ENCODE measurements around the gene KRTDAP. TPM values are rescaled to one million over a fixed set of nuclear protein-coding genes. Genes with fewer than 3 reads are reported as not detected.

KRTDAP gene
- total RNA-seq, 1 experiment from 2014 or later = not detected

DNA sequence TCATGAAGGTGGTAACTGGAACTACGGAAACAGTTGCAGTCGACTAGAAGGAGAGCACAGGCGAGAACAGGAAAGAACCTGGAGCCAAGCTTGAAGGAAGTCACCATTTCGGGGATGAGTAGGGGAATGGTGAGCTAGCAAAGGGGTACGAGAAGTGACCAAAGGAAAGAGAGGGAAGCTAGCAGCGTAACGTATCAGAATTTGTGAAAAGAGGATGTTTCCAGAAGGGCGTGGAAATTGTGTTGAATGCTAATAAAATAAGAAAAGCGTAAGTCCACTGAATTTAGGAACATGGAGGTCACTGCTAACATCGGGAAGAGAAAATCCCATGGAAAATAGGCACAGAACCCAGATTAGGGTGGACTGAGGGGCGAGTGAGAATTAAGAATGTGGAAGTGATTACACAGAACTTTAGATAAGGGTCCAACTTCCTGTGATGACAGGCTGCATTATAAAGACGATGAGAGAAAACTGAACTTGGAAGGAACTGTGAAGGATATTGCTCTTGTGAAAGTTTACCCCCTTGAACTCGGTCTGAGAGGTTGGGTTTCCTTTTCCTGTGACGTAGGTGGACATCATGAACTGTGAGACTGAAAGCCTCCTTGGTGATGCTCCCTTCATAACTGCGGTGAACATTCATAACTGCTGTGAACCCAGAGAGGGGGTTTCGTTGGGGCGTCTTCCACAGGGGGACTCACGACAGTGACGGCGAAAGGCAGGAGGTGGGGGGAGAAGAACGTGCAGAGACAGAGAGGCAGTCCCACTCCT, 44.3 kb downstream of the KRTDAP start:
- BruUV-seq (replicated peaks) = no TSS peak
- POLR2A ChIA-PET (ENCODE audit: low non-redundant PET) = no interaction called here
- intact Hi-C loops (cut with micrococcal nuclease; ENCODE audit: unreplicated experiment) = no loop called here
- Histone ChIP-seq H3K4me3 (ENCODE audit: low read depth, low read length, poor library complexity, severe bottlenecking) (no peak overlapping the region), H3K4me1 (ENCODE audit: insufficient read depth, low read length, poor library complexity, severe bottlenecking) (no peaks in the 10 kb centered on the region), H3K27me3 (replicated peaks; ENCODE audit: insufficient read depth, low read depth, low read length, poor library complexity) (peaks cover 26% of the 10 kb centered on the region), H3K9me3 (ENCODE audit: low read depth, low read length, poor library complexity, severe bottlenecking) (no peaks in the 10 kb centered on the region), H3K27ac (ENCODE audit: low read depth, low read length, poor library complexity, severe bottlenecking) (no peak overlapping the region), H3K36me3 (ENCODE audit: insufficient read depth, low read length, poor library complexity, severe bottlenecking) (no peaks in the 10 kb centered on the region)
- CTCF ChIA-PET = no interaction called here
- DNase-seq (ENCODE audit: low spot score) = no peak
- TF ChIP-seq, protein P1, sequence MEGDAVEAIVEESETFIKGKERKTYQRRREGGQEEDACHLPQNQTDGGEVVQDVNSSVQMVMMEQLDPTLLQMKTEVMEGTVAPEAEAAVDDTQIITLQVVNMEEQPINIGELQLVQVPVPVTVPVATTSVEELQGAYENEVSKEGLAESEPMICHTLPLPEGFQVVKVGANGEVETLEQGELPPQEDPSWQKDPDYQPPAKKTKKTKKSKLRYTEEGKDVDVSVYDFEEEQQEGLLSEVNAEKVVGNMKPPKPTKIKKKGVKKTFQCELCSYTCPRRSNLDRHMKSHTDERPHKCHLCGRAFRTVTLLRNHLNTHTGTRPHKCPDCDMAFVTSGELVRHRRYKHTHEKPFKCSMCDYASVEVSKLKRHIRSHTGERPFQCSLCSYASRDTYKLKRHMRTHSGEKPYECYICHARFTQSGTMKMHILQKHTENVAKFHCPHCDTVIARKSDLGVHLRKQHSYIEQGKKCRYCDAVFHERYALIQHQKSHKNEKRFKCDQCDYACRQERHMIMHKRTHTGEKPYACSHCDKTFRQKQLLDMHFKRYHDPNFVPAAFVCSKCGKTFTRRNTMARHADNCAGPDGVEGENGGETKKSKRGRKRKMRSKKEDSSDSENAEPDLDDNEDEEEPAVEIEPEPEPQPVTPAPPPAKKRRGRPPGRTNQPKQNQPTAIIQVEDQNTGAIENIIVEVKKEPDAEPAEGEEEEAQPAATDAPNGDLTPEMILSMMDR (conservative IDR thresholded peaks at IDR 0.05; ENCODE audit: low read depth, low read length) = no peak
- no peak for TF ChIP-seq EZH2 (IDR thresholded peaks at IDR 0.05; ENCODE audit: borderline replicate concordance, low read depth, low read length, poor library complexity, severe bottlenecking)

DNA sequence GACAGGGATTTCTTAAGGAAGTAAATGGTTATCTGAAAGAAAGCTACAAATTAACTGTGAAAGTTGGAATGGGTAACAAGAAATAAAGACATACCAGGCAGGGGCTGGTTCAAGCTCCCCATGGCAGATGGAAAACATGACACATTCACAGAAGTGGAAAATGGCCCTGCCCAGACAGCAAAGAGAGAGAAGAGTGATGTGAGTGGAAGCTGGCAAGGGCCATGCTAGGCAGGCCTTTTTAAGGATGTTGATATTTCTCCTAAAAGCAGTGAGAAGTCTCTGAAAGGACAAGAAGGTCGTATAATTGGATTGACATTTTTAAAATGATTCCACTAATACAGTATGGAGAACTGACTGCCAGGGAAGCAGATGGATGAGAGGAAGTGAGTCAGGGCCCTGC, 45.5 kb downstream of the KRTDAP start:
- H3K4me3 ChIP-seq (ENCODE audit: low read depth, low read length, poor library complexity, severe bottlenecking) = no peak overlapping the region
- H3K4me1 ChIP-seq (ENCODE audit: insufficient read depth, low read length, poor library complexity, severe bottlenecking) = no peaks in the 10 kb centered on the region
- ChIA-PET POLR2A (ENCODE audit: low non-redundant PET) (no interaction called here), CTCF (no interaction called here)
- no peaks in the 10 kb centered on the region for H3K36me3 ChIP-seq (ENCODE audit: insufficient read depth, low read length, poor library complexity, severe bottlenecking)
- intact Hi-C loops (cut with micrococcal nuclease; ENCODE audit: unreplicated experiment) = no loop called here
- TF ChIP-seq, protein P1 (conservative IDR thresholded peaks at IDR 0.05; ENCODE audit: low read depth, low read length) = no peak
- TF ChIP-seq EZH2 (IDR thresholded peaks at IDR 0.05; ENCODE audit: borderline replicate concordance, low read depth, low read length, poor library complexity, severe bottlenecking) = no peak
- no peak overlapping the region for H3K27ac ChIP-seq (ENCODE audit: low read depth, low read length, poor library complexity, severe bottlenecking)
- no TSS peak for BruUV-seq (replicated peaks)
- no peaks in the 10 kb centered on the region for H3K9me3 ChIP-seq (ENCODE audit: low read depth, low read length, poor library complexity, severe bottlenecking)
- no peak for DNase-seq (ENCODE audit: low spot score)
- H3K27me3 ChIP-seq (replicated peaks; ENCODE audit: insufficient read depth, low read depth, low read length, poor library complexity) = peaks cover 16% of the 10 kb centered on the region

DNA sequence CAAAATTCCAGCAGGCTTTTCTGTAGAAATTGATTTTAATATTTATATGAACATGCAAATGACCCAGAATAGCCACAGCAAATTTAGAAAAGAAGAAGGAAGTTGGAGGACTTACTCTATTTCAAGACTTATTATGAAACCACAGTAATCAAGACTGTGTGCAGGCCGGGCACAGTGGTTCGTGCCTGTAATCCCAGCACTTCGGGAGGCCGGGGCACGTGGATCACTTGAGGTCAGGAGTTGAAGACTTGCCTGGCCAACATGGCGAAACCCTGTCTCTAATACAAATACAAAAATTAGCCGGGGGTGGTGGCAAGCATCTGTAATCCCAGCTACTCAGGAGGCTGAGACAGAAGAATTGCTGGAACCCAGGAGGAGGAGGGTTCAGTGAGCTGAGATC, 48.2 kb downstream of the KRTDAP start:
- peaks cover 2% of the 10 kb centered on the region for H3K4me1 ChIP-seq (ENCODE audit: insufficient read depth, low read length, poor library complexity, severe bottlenecking)
- H3K9me3 ChIP-seq (ENCODE audit: low read depth, low read length, poor library complexity, severe bottlenecking) = no peaks in the 10 kb centered on the region
- intact Hi-C loops (cut with micrococcal nuclease; ENCODE audit: unreplicated experiment) = no loop called here
- ChIA-PET CTCF (no interaction called here), POLR2A (ENCODE audit: low non-redundant PET) (no interaction called here)
- TF ChIP-seq EZH2 (IDR thresholded peaks at IDR 0.05; ENCODE audit: borderline replicate concordance, low read depth, low read length, poor library complexity, severe bottlenecking) = no peak
- TF ChIP-seq, protein P1 (conservative IDR thresholded peaks at IDR 0.05; ENCODE audit: low read depth, low read length) = no peak
- no peak for DNase-seq (ENCODE audit: low spot score)
- BruUV-seq (replicated peaks) = no TSS peak
- H3K4me3 ChIP-seq (ENCODE audit: low read depth, low read length, poor library complexity, severe bottlenecking) = no peak overlapping the region
- H3K27me3 ChIP-seq (replicated peaks; ENCODE audit: insufficient read depth, low read depth, low read length, poor library complexity) = no peaks in the 10 kb centered on the region
- no peak overlapping the region for H3K27ac ChIP-seq (ENCODE audit: low read depth, low read length, poor library complexity, severe bottlenecking)
- H3K36me3 ChIP-seq (ENCODE audit: insufficient read depth, low read length, poor library complexity, severe bottlenecking) = no peaks in the 10 kb centered on the region

All from A673 (cell line).